GM12878 (cell line): Measurements from ENCODE around the gene TFF2. TPM values are rescaled to one million over a fixed set of nuclear protein-coding genes. Genes with fewer than 3 reads are reported as not detected.

Experiments used
- ATAC-seq: fragments of 200-7000 bp; cut with Tn5 transposase; 3 replicates; pipeline ENCODE4 v1.9.1; 2020; ENCODE audit warnings: mild to moderate bottlenecking, moderate library complexity
- BruUV-seq: library from RNA; stranded (reverse); fragments of 400-500 nt; replicated peaks from 2 replicates; lab custom pipeline; 2021; lab: Mats Ljungman, UMichigan
- CTCF ChIA-PET: fragments of 300-600 bp; sonication (Branson Sonifier 250); formaldehyde crosslinking; extraction: SDS; loops from one replicate; lab custom pipeline; 2021; ENCODE audit warnings: inconsistent platforms; lab: Yijun Ruan, JAX
- POLR2A ChIA-PET: fragments of 350-600 bp; formaldehyde crosslinking; extraction: SDS; loops from one replicate; lab custom pipeline; 2021; ENCODE audit warnings: inconsistent platforms; lab: Charles Lee
- RAD21 ChIA-PET: fragments of 300-600 bp; sonication (Branson Sonifier 250); formaldehyde crosslinking; loops from one replicate; lab custom pipeline; 2023; ENCODE audit warnings: antibody characterized with exemption; ENCODE audit not compliant: unreplicated experiment; lab: Charles Lee
- SMC1A ChIA-PET: fragments of 300-600 bp; sonication (Branson Sonifier 250); formaldehyde crosslinking; loops from one replicate; lab custom pipeline; 2023; ENCODE audit not compliant: unreplicated experiment, uncharacterized antibody; lab: Charles Lee
- DNase-seq: peaks from one replicate; pipeline ENCODE4 v3.0.0-alpha.2; 2011; ENCODE audit warnings: low read depth, low spot score
- FAIRE-seq: peaks from 3 replicates; lab custom pipeline; 2011; peaks lifted over from hg19 to GRCh38; lab: Jason Lieb, UNC
- H2AFZ ChIP-seq: 2 replicates; pipeline ENCODE4 v1.6.0; 2011; ENCODE audit warnings: low read depth, low read length, control low read depth; ENCODE audit not compliant: control insufficient read depth
- H3K27ac ChIP-seq: 2 replicates; pipeline ENCODE4 v1.5.1; 2011; ENCODE audit warnings: control low read depth; ENCODE audit not compliant: control insufficient read depth, insufficient read depth
- H3K27me3 ChIP-seq, 2 experiments: replicated peaks in 1 of 2; 2 replicates each; pipeline versions ENCODE4 v1.6.0 to v1.6.1; 2011; ENCODE audit warnings: low read length in 1 of 2; ENCODE audit not compliant: control insufficient read depth in 2 of 2, insufficient read depth in 2 of 2
- H3K36me3 ChIP-seq, 2 experiments: 2 replicates each; pipeline ENCODE4 v1.5.1; 2011; ENCODE audit warnings: low read length in 1 of 2; ENCODE audit not compliant: control insufficient read depth in 2 of 2, insufficient read depth in 2 of 2
- H3K4me1 ChIP-seq: 2 replicates; pipeline ENCODE4 v1.6.1; 2011; ENCODE audit warnings: mild to moderate bottlenecking, low read length, moderate library complexity, mixed read lengths; ENCODE audit not compliant: control insufficient read depth, insufficient read depth
- H3K4me2 ChIP-seq: 2 replicates; pipeline ENCODE4 v1.6.0; 2011; ENCODE audit warnings: control low read depth; ENCODE audit not compliant: control insufficient read depth, insufficient read depth
- H3K4me3 ChIP-seq: fragments of 200-600 bp; sonication (generic); 2 replicates; pipeline ENCODE4 v1.5.1; 2016
- H3K79me2 ChIP-seq: 2 replicates; pipeline ENCODE4 v1.6.0; 2011; ENCODE audit warnings: low read length; ENCODE audit not compliant: control insufficient read depth, insufficient read depth
- H3K9ac ChIP-seq: 2 replicates; pipeline ENCODE4 v1.8.0; 2011; ENCODE audit warnings: low read length, control low read depth, mixed read lengths; ENCODE audit not compliant: control insufficient read depth, insufficient read depth
- H3K9me3 ChIP-seq: replicated peaks from 3 replicates; pipeline ENCODE4 v1.5.1; 2011; ENCODE audit warnings: mild to moderate bottlenecking, low read length; ENCODE audit not compliant: control insufficient read depth, insufficient read depth
- H4K20me1 ChIP-seq: 2 replicates; pipeline ENCODE4 v1.6.0; 2011; ENCODE audit not compliant: control insufficient read depth, insufficient read depth
- CBX5 ChIP-seq: sonication (generic); IDR thresholded peaks from 2 replicates; pipeline ENCODE4 v1.6.1; 2016; ENCODE audit warnings: low read depth, moderate library complexity, mild to moderate bottlenecking, inconsistent platforms
- ELK1 ChIP-seq: IDR thresholded peaks from 2 replicates; pipeline ENCODE4 v1.6.1; 2012; ENCODE audit warnings: low read depth, low read length, improper control_type of control experiment
- ETV6 ChIP-seq, 2 experiments: fragments of 450-650 bp in 1 of 2; IDR thresholded peaks in 1 of 2; conservative IDR thresholded peaks in 1 of 2; 2 replicates each; pipeline ENCODE4 v1.6.1; 2014; ENCODE audit warnings: antibody characterized with exemption in 1 of 2, borderline replicate concordance in 1 of 2, low read depth in 1 of 2, mild to moderate bottlenecking in 1 of 2, moderate library complexity in 1 of 2
- MEF2B ChIP-seq: fragments of 450-650 bp; IDR thresholded peaks from 2 replicates; pipeline ENCODE4 v1.6.1; 2018; ENCODE audit warnings: mild to moderate bottlenecking, moderate library complexity; ENCODE audit not compliant: partially characterized antibody, poor library complexity, severe bottlenecking
- MLLT1 ChIP-seq: fragments of 450-650 bp; IDR thresholded peaks from 2 replicates; pipeline ENCODE4 v1.6.1; 2016; ENCODE audit warnings: mild to moderate bottlenecking
- NFXL1 ChIP-seq: fragments of 450-650 bp; IDR thresholded peaks from 2 replicates; pipeline ENCODE4 v1.6.1; 2017; ENCODE audit warnings: antibody characterized with exemption, mild to moderate bottlenecking, borderline replicate concordance
- YY1 ChIP-seq: IDR thresholded peaks from 2 replicates; pipeline ENCODE4 v1.6.1; 2011; ENCODE audit warnings: low read depth, mild to moderate bottlenecking, low read length
- WGBS: methylation state at CpG from one replicate; pipeline ENCODE4 v1.1.6; 2016; ENCODE audit warnings: low lambda C conversion rate; ENCODE audit not compliant: insufficient replicate concordance, insufficient coverage; ENCODE audit errors: missing lambda C conversion rate; 5-methylcytosine and 5-hydroxymethylcytosine counted together
- in situ Hi-C: fragments of 300-500 bp; cut with MboI; formaldehyde crosslinking; loops from 9 replicates; pipeline ENCODE4 v1.14.3; 2018; ENCODE audit warnings: mixed read lengths
- intact Hi-C: fragments of 100-400 bp; cut with micrococcal nuclease; formaldehyde crosslinking; loops from one replicate; pipeline ENCODE4 v1.14.2; 2022; ENCODE audit not compliant: unreplicated experiment
- polyA plus RNA-seq, 11 experiments: library from polyadenylated mRNA; depleted of rRNA in 4 of 11; unstranded in 6 of 11; stranded (reverse) in 5 of 11; fragments of >200 nt; fragmentation: Nextera tagmentation in 4 of 11; fragmentation: Illumina TruSeq in 1 of 11; extraction: Ambion mirVana in 4 of 11; extraction: Trizol in 1 of 11; gene quantifications; 1 replicate in 1 of 11; 2 replicates in 10 of 11; pipeline versions ENCODE4 v1.2.1 to v1.2.3, GENCODE V29; 2011 to 2016; ENCODE audit warnings: inconsistent platforms in 2 of 11, missing spikeins in 2 of 11, low read depth in 1 of 11
- total RNA-seq, 4 experiments: library from RNA; depleted of rRNA in 3 of 4; stranded (reverse); fragments of >200 nt in 3 of 4; fragmentation: Illumina TruSeq in 1 of 4; extraction: Trizol in 1 of 4; gene quantifications; 2 replicates each; pipeline versions ENCODE4 v1.2.1 to v1.2.3, GENCODE V29; 2013 to 2021

TFF2 gene
- total and polyA plus RNA-seq, 10 of the 15 experiments (the other 5 are each of a cell fraction or from before 2014, with no cell fraction given): 0.56 TPM; not detected in 9

- no peaks in the 10 kb centered on the region; the same call in 2 of the 3 replicates for H3K9me3 ChIP-seq
- H3K27me3 ChIP-seq: no peaks in the 10 kb centered on the region
- POLR2A ChIA-PET: no interaction called here
- H3K4me3 ChIP-seq: no peak overlapping the region
- FAIRE-seq (no peak), ATAC-seq (no peak), DNase-seq (no peak)
- no TSS peak for BruUV-seq
- H3K4me2 ChIP-seq: no peak overlapping the region
- H3K36me3 ChIP-seq: no peaks in the 10 kb centered on the region
- in situ Hi-C loops: no loop called here
- intact Hi-C loops: no loop called here
- 22% methylated on average over 30 of the region's 30 CpGs for WGBS
- H3K9ac ChIP-seq: no peak overlapping the region
- TF ChIP-seq ETV6 (conservative IDR thresholded peaks at IDR 0.05 in 1 of 2, IDR thresholded peaks at IDR 0.05 in 1 of 2; ENCODE audit: borderline replicate concordance in 1 of 2, low read depth in 1 of 2): no peak
- no peak for TF ChIP-seq CBX5
- peak; percentile 25 for TF ChIP-seq MEF2B
- no peak for TF ChIP-seq YY1
- TF ChIP-seq ELK1: no peak
- TF ChIP-seq MLLT1: no peak
- no peak for TF ChIP-seq NFXL1
- TF ChIP-seq, all 136 proteins: peak for 1
- H3K79me2 ChIP-seq: no peaks in the 10 kb centered on the region
- RAD21 ChIA-PET: no interaction called here
- no peak overlapping the region for H2AFZ ChIP-seq
- SMC1A ChIA-PET: interaction anchor here (0.7 kb wide), 1 partner anchor 102 kb away, joined by 3 read pairs; no protein-coding TSS in a partner anchor
- H3K27ac ChIP-seq: no peak overlapping the region
- CTCF ChIA-PET: no interaction called here
- H4K20me1 ChIP-seq: no peaks in the 10 kb centered on the region
- H3K4me1 ChIP-seq: no peaks in the 10 kb centered on the region
Measured at GRCh38 chr21:42347601-42348327, 3.0 kb downstream of the TFF2 start.
